K562 (cell line): ENCODE measurements around the gene ACKR2. TPM values are rescaled to one million over a fixed set of nuclear protein-coding genes. Genes with fewer than 3 reads are reported as not detected.

Experiments
- ATF3 ChIP-seq, 2 experiments: fragments of 450-650 bp in 1 of 2; sonication (generic) in 1 of 2; formaldehyde crosslinking in 1 of 2; IDR thresholded peaks in 1 of 2; conservative IDR thresholded peaks in 1 of 2; 2 replicates each; pipeline versions ENCODE4 v1.6.1 to v1.8.1; 2016 to 2023; ENCODE audit warnings: mild to moderate bottlenecking in 2 of 2, moderate library complexity in 2 of 2, inconsistent platforms in 1 of 2, missing genetic modification reagents in 1 of 2
- E2F3 ChIP-seq: fragments of 250-450 bp; sonication (Bioruptor Pico); IDR thresholded peaks from 2 replicates; pipeline ENCODE4 v1.4.0; 2020; ENCODE audit warnings: mild to moderate bottlenecking
- E2F5 ChIP-seq: sonication (generic); formaldehyde crosslinking; IDR thresholded peaks from 2 replicates; pipeline ENCODE4 v1.8.0; 2022; ENCODE audit warnings: mild to moderate bottlenecking, missing genetic modification reagents
- ELF1 ChIP-seq: fragments of 200-800 bp; sonication (Bioruptor generic); IDR thresholded peaks from 2 replicates; pipeline ENCODE4 v1.6.1; 2016; ENCODE audit warnings: missing genetic modification characterization, missing compliant biosample characterization
- ILK ChIP-seq: fragments of 450-650 bp; IDR thresholded peaks from 2 replicates; pipeline ENCODE4 v1.6.1; 2016; ENCODE audit warnings: missing genetic modification characterization, low read depth, mild to moderate bottlenecking, missing compliant biosample characterization, moderate library complexity, borderline replicate concordance
- MTA3 ChIP-seq: fragments of 450-650 bp; formaldehyde crosslinking; IDR thresholded peaks from 2 replicates; pipeline ENCODE4 v1.6.1; 2017; ENCODE audit warnings: mild to moderate bottlenecking, borderline replicate concordance
- NFRKB ChIP-seq: fragments of 450-650 bp; IDR thresholded peaks from 2 replicates; pipeline ENCODE4 v1.6.1; 2016; ENCODE audit warnings: low read depth
- PBX2 ChIP-seq, 2 experiments: IDR thresholded peaks in 1 of 2; conservative IDR thresholded peaks in 1 of 2; 2 replicates each; pipeline ENCODE4 v1.6.1; 2016; ENCODE audit warnings: low read depth in 2 of 2, mild to moderate bottlenecking in 1 of 2, missing compliant biosample characterization in 1 of 2, missing genetic modification characterization in 1 of 2, moderate library complexity in 1 of 2
- RBBP5 ChIP-seq: fragments of 200-600 bp; sonication (generic); IDR thresholded peaks from 2 replicates; pipeline ENCODE4 v1.6.1; 2012; ENCODE audit warnings: borderline replicate concordance, mild to moderate bottlenecking, low read length, control low read depth, inconsistent platforms; ENCODE audit not compliant: insufficient read depth, poor library complexity, severe bottlenecking
- RHOXF2B ChIP-seq: fragments of 250-450 bp; sonication (Bioruptor Pico); conservative IDR thresholded peaks from 2 replicates; pipeline ENCODE4 v1.5.1; 2021
- ZBTB11 ChIP-seq, 3 experiments: fragments of 200-800 bp in 1 of 3; fragments of 250-450 bp in 1 of 3; fragments of 450-650 bp in 1 of 3; sonication (Bioruptor Pico) in 1 of 3; sonication (Bioruptor generic) in 1 of 3; formaldehyde crosslinking in 1 of 3; IDR thresholded peaks; 2 replicates each; pipeline versions ENCODE4 v1.6.1 to v1.8.0; 2016 to 2022; ENCODE audit warnings: mild to moderate bottlenecking in 2 of 3, missing genetic modification characterization in 2 of 3, missing compliant biosample characterization in 1 of 3, moderate library complexity in 1 of 3
- polyA plus RNA-seq, 8 experiments: library from polyadenylated mRNA; depleted of rRNA in 4 of 8; stranded (reverse) in 5 of 8; unstranded in 3 of 8; fragments of >200 nt; fragmentation: Nextera tagmentation in 2 of 8; fragmentation: Illumina TruSeq in 1 of 8; extraction: Ambion mirVana in 2 of 8; extraction: Trizol in 1 of 8; gene quantifications; 2 replicates each; pipeline versions ENCODE4 v1.2.1 to v1.2.3, GENCODE V29; 2011 to 2014; ENCODE audit warnings: inconsistent platforms in 1 of 8, missing spikeins in 1 of 8
- total RNA-seq, 7 experiments: library from RNA; depleted of rRNA in 6 of 7; stranded (reverse); fragments of >200 nt in 6 of 7; fragmentation: Illumina TruSeq in 2 of 7; extraction: Trizol in 2 of 7; gene quantifications; 2 replicates each; pipeline versions ENCODE4 v1.2.1 to v1.2.3, GENCODE V29; 2011 to 2021; ENCODE audit warnings: low replicate concordance in 1 of 7
- TF ChIP-seq, protein P1 (sequence below): fragments of 450-650 bp; IDR thresholded peaks from 2 replicates; pipeline ENCODE4 v1.6.1; 2016
- TF ChIP-seq, protein P2 (sequence below), 2 experiments: fragments of 250-450 bp in 1 of 2; fragments of 450-650 bp in 1 of 2; sonication (Bioruptor Pico) in 1 of 2; IDR thresholded peaks; 2 replicates each; pipeline versions ENCODE4 v1.6.1 to v1.8.0; 2016 to 2021; ENCODE audit warnings: mild to moderate bottlenecking in 2 of 2, moderate library complexity in 2 of 2, missing compliant biosample characterization in 1 of 2, missing genetic modification characterization in 1 of 2

ACKR2 gene
- total and polyA plus RNA-seq, 9 of the 15 experiments (the other 6 are each of a cell fraction or from before 2014, with no cell fraction given): 0.03 to 0.69 (median 0.25) TPM; not detected in 1

DNA sequence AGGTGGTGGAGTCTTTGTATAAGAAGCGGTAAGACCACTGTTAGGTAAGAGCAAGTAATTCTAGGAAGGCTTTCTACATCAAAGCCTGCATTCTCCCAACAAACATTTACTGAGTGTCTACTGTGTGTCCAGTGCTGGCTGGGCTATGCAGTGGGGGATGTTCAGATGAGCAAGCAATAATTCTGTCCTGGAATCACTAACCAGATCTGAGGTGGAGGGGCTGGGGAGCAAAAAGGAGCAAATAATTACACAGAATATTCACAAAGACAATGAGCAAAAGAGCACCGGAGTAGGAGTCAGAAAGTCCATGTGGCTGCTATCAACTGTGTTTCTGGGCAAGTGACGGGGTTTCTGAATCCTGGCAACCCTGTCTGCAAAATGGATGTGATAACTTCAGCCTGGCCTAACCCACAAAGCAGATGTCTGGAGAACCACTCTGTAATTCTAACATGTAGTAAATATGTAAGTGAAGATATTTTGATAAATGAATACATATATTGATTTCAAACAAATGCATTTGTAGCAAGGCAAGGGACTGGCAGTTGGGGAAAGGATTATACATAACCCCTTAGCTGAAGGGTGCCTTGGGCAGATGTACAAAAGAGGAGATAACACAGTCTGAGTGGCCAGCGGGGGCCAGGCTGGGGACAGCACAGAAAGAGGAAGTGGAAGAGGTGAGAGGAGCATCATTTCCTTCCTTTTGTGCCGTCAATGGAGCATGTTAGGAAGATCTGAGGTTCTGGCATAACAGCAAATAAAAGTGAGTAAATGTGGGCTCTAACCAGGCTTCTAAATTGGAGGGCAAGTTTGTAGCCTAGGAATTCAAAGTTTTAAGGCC lies 37.7 kb downstream of the ACKR2 start (continued):
- TF ChIP-seq ZBTB11 (CRISPR knock-in tag; IDR thresholded peaks at IDR 0.05) (peak in 1 of 3 experiments; percentile 78; a peak in 2 of 6 replicates), ILK (tag) (no peak), RHOXF2B (CRISPR knock-in tag) (no peak), E2F5 (no peak), ELF1 (peak; percentile 50; the same call in 1 of the 2 replicates), E2F3 (no peak), RBBP5 (peak; percentile 24), PBX2 (CRISPR knock-in tag; IDR thresholded peaks at IDR 0.05; ENCODE audit: low read depth) (no peak), PBX2 (tag; conservative IDR thresholded peaks at IDR 0.05; ENCODE audit: low read depth) (no peak), ATF3 (IDR thresholded peaks at IDR 0.05) (no peak), ATF3 (CRISPR knock-in tag; conservative IDR thresholded peaks at IDR 0.05) (no peak), NFRKB (no peak), MTA3 (0 out of 2 replicates have a peak, but pooled peaks have one; percentile 48)
- TF ChIP-seq, protein P1, sequence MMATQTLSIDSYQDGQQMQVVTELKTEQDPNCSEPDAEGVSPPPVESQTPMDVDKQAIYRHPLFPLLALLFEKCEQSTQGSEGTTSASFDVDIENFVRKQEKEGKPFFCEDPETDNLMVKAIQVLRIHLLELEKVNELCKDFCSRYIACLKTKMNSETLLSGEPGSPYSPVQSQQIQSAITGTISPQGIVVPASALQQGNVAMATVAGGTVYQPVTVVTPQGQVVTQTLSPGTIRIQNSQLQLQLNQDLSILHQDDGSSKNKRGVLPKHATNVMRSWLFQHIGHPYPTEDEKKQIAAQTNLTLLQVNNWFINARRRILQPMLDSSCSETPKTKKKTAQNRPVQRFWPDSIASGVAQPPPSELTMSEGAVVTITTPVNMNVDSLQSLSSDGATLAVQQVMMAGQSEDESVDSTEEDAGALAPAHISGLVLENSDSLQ: no peak
- TF ChIP-seq, protein P2, sequence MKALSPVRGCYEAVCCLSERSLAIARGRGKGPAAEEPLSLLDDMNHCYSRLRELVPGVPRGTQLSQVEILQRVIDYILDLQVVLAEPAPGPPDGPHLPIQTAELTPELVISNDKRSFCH (CRISPR knock-in tag; IDR thresholded peaks at IDR 0.05): no peak
- TF ChIP-seq, protein P2 (tag; IDR thresholded peaks at IDR 0.05): 0 out of 2 replicates have a peak, but pooled peaks have one; percentile 22
